CD8-positive, alpha-beta memory T cell (primary cell): ENCODE data around the gene TLE4. TPM values are rescaled to one million over a fixed set of nuclear protein-coding genes. Genes with fewer than 3 reads are reported as not detected.

ENCODE experiments used
- CTCF ChIA-PET: fragments of 350-600 bp; sonication (Branson Sonifier 250); formaldehyde crosslinking; loops from one replicate; lab custom pipeline; 2021; ENCODE audit warnings: antibody characterized with exemption; lab: Charles Lee
- POLR2A ChIA-PET: fragments of 350-600 bp; sonication (Branson Sonifier 250); formaldehyde crosslinking; loops from one replicate; lab custom pipeline; 2021; ENCODE audit warnings: antibody characterized with exemption; lab: Charles Lee
- DNase-seq, 5 donors: peaks; one replicate each; pipeline versions ENCODE4 v3.0.0 to v3.0.0-alpha.2; 2020 to 2022; ENCODE audit warnings: mixed read lengths in 1 of 5
- H3K27ac ChIP-seq: one replicate; pipeline ENCODE4 v1.7.0; 2013; ENCODE audit warnings: low read depth, mild to moderate bottlenecking, low read length, moderate library complexity
- H3K27me3 ChIP-seq: 2 replicates; pipeline ENCODE4 v1.7.0; 2013; ENCODE audit warnings: low read length, mild to moderate bottlenecking; ENCODE audit not compliant: insufficient read depth, poor library complexity, severe bottlenecking
- H3K36me3 ChIP-seq: 2 replicates; pipeline ENCODE4 v1.7.0; 2013; ENCODE audit warnings: mild to moderate bottlenecking, low read length, moderate library complexity; ENCODE audit not compliant: insufficient read depth
- H3K4me1 ChIP-seq: 2 replicates; pipeline ENCODE4 v1.7.0; 2013; ENCODE audit warnings: mild to moderate bottlenecking, low read length, moderate library complexity; ENCODE audit not compliant: insufficient read depth
- H3K4me3 ChIP-seq: 2 replicates; pipeline ENCODE4 v1.7.0; 2013; ENCODE audit warnings: mild to moderate bottlenecking, low read length
- H3K9me3 ChIP-seq: 2 replicates; pipeline ENCODE4 v1.7.0; 2013; ENCODE audit warnings: mild to moderate bottlenecking, low read length
- H3K27ac Mint-ChIP-seq, 8 donors: one replicate each; pipeline ENCODE4 v1.8.0; 2020 to 2021; ENCODE audit warnings: mixed read lengths in 8 of 8, mild to moderate bottlenecking in 6 of 8, inconsistent platforms in 3 of 8, moderate library complexity in 3 of 8
- H3K27me3 Mint-ChIP-seq, 2 donors: one replicate each; pipeline ENCODE4 v1.8.0; 2020 to 2021; ENCODE audit warnings: mixed read lengths in 2 of 2, mild to moderate bottlenecking in 1 of 2, moderate library complexity in 1 of 2
- H3K36me3 Mint-ChIP-seq, 3 donors: one replicate each; pipeline ENCODE4 v1.8.0; 2020 to 2021; ENCODE audit warnings: mixed read lengths in 3 of 3, inconsistent platforms in 1 of 3, mild to moderate bottlenecking in 1 of 3
- H3K4me1 Mint-ChIP-seq, 3 donors: one replicate each; pipeline ENCODE4 v1.8.0; 2020 to 2021; ENCODE audit warnings: mixed read lengths in 3 of 3, inconsistent platforms in 1 of 3, mild to moderate bottlenecking in 1 of 3
- H3K4me3 Mint-ChIP-seq, 7 donors: one replicate each; pipeline ENCODE4 v1.8.0; 2020 to 2021; ENCODE audit warnings: mixed read lengths in 7 of 7, mild to moderate bottlenecking in 6 of 7, moderate library complexity in 4 of 7, inconsistent platforms in 2 of 7
- H3K9me3 Mint-ChIP-seq, 5 donors: one replicate each; pipeline ENCODE4 v1.8.0; 2020 to 2022; ENCODE audit warnings: mixed read lengths in 5 of 5, mild to moderate bottlenecking in 3 of 5, moderate library complexity in 2 of 5, inconsistent platforms in 1 of 5
- polyA plus RNA-seq: library from polyadenylated mRNA; unstranded; fragments of 300-500 nt; fragmentation: Illumina TruSeq; gene quantifications from one replicate; pipeline ENCODE4 v1.2.3, GENCODE V29; 2021
- total RNA-seq, 2 experiments: library from RNA; stranded (reverse); gene quantifications; one replicate each; pipeline ENCODE4 v1.2.3, GENCODE V29; 2021

TLE4 gene
- total and polyA plus RNA-seq, 3 experiments from 2014 or later: 28.1 to 41.6 (median 29.2) TPM

DNA sequence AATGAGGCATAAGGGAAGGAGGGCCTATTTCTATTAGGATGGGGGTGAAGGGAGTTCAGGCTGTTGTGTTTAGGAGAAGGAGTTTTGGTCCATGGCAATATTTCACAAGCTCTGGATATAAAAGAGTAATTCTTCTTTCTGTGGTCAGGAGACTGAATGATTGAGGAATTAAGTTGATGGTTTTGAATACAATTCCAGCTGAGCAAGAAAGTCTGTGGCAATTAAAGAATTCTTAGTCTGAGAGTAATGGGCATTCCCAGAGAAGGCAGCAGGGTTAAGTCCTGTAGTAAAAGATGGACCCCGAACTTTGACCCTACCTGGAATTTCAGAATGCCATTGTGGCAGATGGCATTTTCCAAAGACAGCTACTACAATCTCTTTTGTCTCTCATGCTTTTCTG is 202.6 kb downstream of the TLE4 start:
- POLR2A ChIA-PET: no interaction called here
- peak overlapping the region in 1 of 8 donors; percentile 52 for H3K27ac Mint-ChIP-seq
- H3K27me3 Mint-ChIP-seq: peaks cover 3 to 6% of the 10 kb centered on the region in 2 donors
- CTCF ChIA-PET: no interaction called here
- H3K36me3 Mint-ChIP-seq: no peaks in the 10 kb centered on the region
- H3K27ac ChIP-seq: no peak overlapping the region
- no peak overlapping the region for H3K4me3 Mint-ChIP-seq
- no peak overlapping the region for H3K4me3 ChIP-seq
- no peaks in the 10 kb centered on the region for H3K27me3 ChIP-seq
- H3K36me3 ChIP-seq: no peaks in the 10 kb centered on the region
- H3K4me1 Mint-ChIP-seq: no peaks in the 10 kb centered on the region
- H3K9me3 ChIP-seq: no peaks in the 10 kb centered on the region
- no peaks in the 10 kb centered on the region for H3K4me1 ChIP-seq
- H3K9me3 Mint-ChIP-seq: no peaks in the 10 kb centered on the region
- no peak for DNase-seq
